Hematopoietic multipotent progenitor cell treated with erythropoietin and hydrocortisone succinate and interleukin-3 and kit ligand, for 15 days (in vitro differentiated cells): Measurements from ENCODE around the gene SEPHS1.

Source experiments
- DNase-seq: peaks from one replicate; pipeline ENCODE4 v3.0.0-alpha.2; 2015; ENCODE audit warnings: low spot score

Gene SEPHS1

GRCh38 chr10:13328126-13328525 lies 20.0 kb downstream of the SEPHS1 start:
- DNase-seq, result no peak

GRCh38 chr10:13327534-13327933 lies 20.6 kb downstream of the SEPHS1 start:
- no peak for DNase-seq

- DNase-seq, result no peak
Measured at GRCh38 chr10:13322615-13323148, 25.4 kb downstream of the SEPHS1 start.

- no peak for DNase-seq
Measured at GRCh38 chr10:13321576-13321975, 26.5 kb downstream of the SEPHS1 start.

- no peak for DNase-seq
Measured at GRCh38 chr10:13319166-13319565, 28.9 kb downstream of the SEPHS1 start.

- no peak for DNase-seq
Measured at GRCh38 chr10:13317474-13317873, 30.6 kb downstream of the SEPHS1 start.

GRCh38 chr10:13316635-13317311 lies 31.3 kb downstream of the SEPHS1 start:
- DNase-seq, result no peak

- DNase-seq, result no peak
Measured at GRCh38 chr10:13315361-13315760, 32.7 kb downstream of the SEPHS1 start.

GRCh38 chr10:13311177-13311575 lies 36.9 kb downstream of the SEPHS1 start:
- DNase-seq, result no peak

- no peak for DNase-seq
Measured at GRCh38 chr10:13310518-13311176, 37.4 kb downstream of the SEPHS1 start.

- no peak for DNase-seq
Measured at GRCh38 chr10:13309792-13310191, 38.3 kb downstream of the SEPHS1 start.

- DNase-seq, result no peak
Measured at GRCh38 chr10:13308096-13308495, 40.0 kb downstream of the SEPHS1 start.

- DNase-seq, result no peak
Measured at GRCh38 chr10:13306103-13306502, 42.0 kb downstream of the SEPHS1 start.

- no peak for DNase-seq
Measured at GRCh38 chr10:13302821-13303555, 45.1 kb downstream of the SEPHS1 start.

GRCh38 chr10:13299437-13300287 lies 48.4 kb downstream of the SEPHS1 start, which contains the start of gene PHYH:
TSS of gene PHYH (minus strand) at chr10:13300064. CDS start at chr10:13300042, 22 bp downstream.
- DNase-seq, result peak; percentile 76

GRCh38 chr10:13298748-13299436 lies 49.2 kb downstream of the SEPHS1 start:
- no peak for DNase-seq

GRCh38 chr10:13296476-13296875 lies 51.6 kb downstream of the SEPHS1 start:
- no peak for DNase-seq

- DNase-seq, result no peak
Measured at GRCh38 chr10:13294784-13295183, 53.3 kb downstream of the SEPHS1 start.

GRCh38 chr10:13291821-13292773 lies 56.0 kb downstream of the SEPHS1 start:
- no peak for DNase-seq

- no peak for DNase-seq
Measured at GRCh38 chr10:13291061-13291460, 57.0 kb downstream of the SEPHS1 start.
